CD4-positive, alpha-beta T cell (primary cell): Measurements from ENCODE around the gene SUPT3H. TPM values are rescaled to one million over a fixed set of nuclear protein-coding genes. Genes with fewer than 3 reads are reported as not detected.

ENCODE experiments used
- ATAC-seq: fragments of 200-7000 bp; cut with Tn5 transposase; one replicate; pipeline ENCODE4 v1.10.0; 2022; ENCODE audit warnings: mild to moderate bottlenecking; ENCODE audit not compliant: poor library complexity
- CTCF ChIA-PET: fragments of 350-600 bp; sonication (Branson Sonifier 250); formaldehyde crosslinking; loops from one replicate; lab custom pipeline; 2021; ENCODE audit warnings: antibody characterized with exemption, inconsistent platforms; lab: Charles Lee
- POLR2A ChIA-PET: fragments of 350-600 bp; sonication (Branson Sonifier 250); formaldehyde crosslinking; loops from one replicate; lab custom pipeline; 2021; ENCODE audit warnings: antibody characterized with exemption, inconsistent platforms; lab: Charles Lee
- DNase-seq, 14 experiments: peaks; one replicate each; pipeline ENCODE4 v3.0.0-alpha.2; 2013 to 2020; ENCODE audit warnings: mixed read lengths in 2 of 14
- H3K27ac ChIP-seq, 2 donors: one replicate each; pipeline versions ENCODE4 v1.5.1 to v1.7.0; 2013; ENCODE audit warnings: low read length in 2 of 2, low read depth in 1 of 2, mild to moderate bottlenecking in 1 of 2
- H3K27me3 ChIP-seq, 2 experiments: 1 replicate in 1 of 2; 2 replicates in 1 of 2; pipeline versions ENCODE4 v1.6.1 to v1.7.0; 2013; ENCODE audit warnings: low read length in 2 of 2, control low read depth in 1 of 2, mild to moderate bottlenecking in 1 of 2, moderate library complexity in 1 of 2; ENCODE audit not compliant: insufficient read depth in 2 of 2, control insufficient read depth in 1 of 2
- H3K36me3 ChIP-seq: one replicate; pipeline ENCODE4 v1.6.1; 2013; ENCODE audit warnings: low read length, control low read depth; ENCODE audit not compliant: insufficient read depth
- H3K4me1 ChIP-seq: one replicate; pipeline ENCODE4 v1.6.1; 2013; ENCODE audit warnings: low read length, control low read depth; ENCODE audit not compliant: insufficient read depth
- H3K4me3 ChIP-seq: one replicate; pipeline ENCODE4 v1.5.1; 2013; ENCODE audit warnings: mild to moderate bottlenecking, low read length, moderate library complexity
- H3K9me3 ChIP-seq, 2 experiments: 1 replicate in 1 of 2; 2 replicates in 1 of 2; pipeline versions ENCODE4 v1.6.1 to v1.7.0; 2013; ENCODE audit warnings: low read length in 2 of 2, mild to moderate bottlenecking in 2 of 2, control low read depth in 1 of 2, moderate library complexity in 1 of 2; ENCODE audit not compliant: control insufficient read depth in 1 of 2, insufficient read depth in 1 of 2
- H3K27ac Mint-ChIP-seq: one replicate; pipeline ENCODE4 v1.8.0; 2020; ENCODE audit warnings: mixed read lengths
- H3K27me3 Mint-ChIP-seq: one replicate; pipeline ENCODE4 v1.8.0; 2021; ENCODE audit warnings: mixed read lengths
- H3K36me3 Mint-ChIP-seq: one replicate; pipeline ENCODE4 v1.8.0; 2021; ENCODE audit warnings: low read depth, mixed read lengths
- H3K4me1 Mint-ChIP-seq: one replicate; pipeline ENCODE4 v1.8.0; 2021; ENCODE audit warnings: low read depth, mixed read lengths
- H3K4me3 Mint-ChIP-seq: one replicate; pipeline ENCODE4 v1.8.0; 2020; ENCODE audit warnings: mild to moderate bottlenecking, mixed read lengths
- H3K9me3 Mint-ChIP-seq: one replicate; pipeline ENCODE4 v1.8.0; 2020; ENCODE audit warnings: mixed read lengths
- CTCF ChIP-seq: fragments of 200-600 bp; IDR thresholded peaks from one replicate; pipeline ENCODE4 v1.8.0; 2022; ENCODE audit warnings: antibody characterized with exemption, mild to moderate bottlenecking
- intact Hi-C, 2 experiments: fragments of 100-400 bp; cut with DNase I in 1 of 2; cut with micrococcal nuclease in 1 of 2; formaldehyde crosslinking; loops; one replicate each; pipeline versions ENCODE4 v1.15.1 to v1.9.0; 2023 to 2025; cut with DNase I, micrococcal nuclease
- total RNA-seq, 174 experiments: library from RNA in 2 of 174; stranded (reverse) in 2 of 174; gene quantifications; one replicate each; pipeline ENCODE4 v1.2.3 and lab custom pipeline; 2021 to 2026

The SUPT3H gene
- total RNA-seq, 2 experiments from 2014 or later: 8.9 to 10.5 TPM

DNA sequence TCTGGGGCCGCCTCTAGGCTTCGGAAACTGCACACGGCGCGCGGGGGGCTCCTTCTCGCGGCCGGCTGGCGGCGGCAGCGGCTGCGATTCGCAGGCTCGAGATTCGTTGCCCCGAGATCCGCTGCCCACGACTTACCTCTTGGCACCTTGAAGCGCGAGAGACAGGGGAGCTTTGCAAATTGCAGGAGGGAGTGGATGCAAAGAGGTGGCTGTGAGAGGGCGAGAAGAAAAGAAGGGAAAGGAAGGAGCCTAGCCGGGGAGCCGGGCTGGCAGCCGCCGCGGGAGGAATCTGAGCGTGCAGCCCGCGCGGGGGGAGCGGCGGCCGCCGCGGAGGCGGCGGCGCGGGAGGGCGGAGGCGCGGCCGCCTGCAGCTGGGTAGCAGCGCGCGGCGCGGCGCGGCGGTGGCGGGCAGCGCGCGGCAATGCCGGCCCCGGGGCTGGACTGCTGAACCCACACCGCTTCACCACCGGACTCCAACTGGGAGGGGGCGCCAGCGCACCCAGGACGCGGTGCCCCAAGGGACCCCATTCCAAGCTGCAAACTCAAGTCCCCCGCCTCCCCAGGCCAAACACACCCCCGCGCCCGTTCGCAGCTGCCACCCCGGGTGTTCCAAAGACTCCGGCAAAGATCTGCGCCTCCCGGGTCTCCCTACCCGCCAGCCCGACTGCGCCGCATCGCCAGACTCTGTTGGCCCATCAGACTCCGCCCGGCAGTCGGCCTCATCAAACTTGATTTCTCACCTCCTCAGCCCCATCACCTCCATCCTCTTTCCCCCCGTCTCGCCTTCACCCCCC, 44.2 kb upstream of the SUPT3H start:
- peaks cover 38% of the 10 kb centered on the region for H3K27me3 Mint-ChIP-seq
- peak overlapping the region; percentile 85 for H3K27ac Mint-ChIP-seq
- Histone ChIP-seq H3K4me1 (peaks cover 49% of the 10 kb centered on the region), H3K9me3 (no peaks in the 10 kb centered on the region), H3K27ac (peak overlapping the region; percentile 34 to 50), H3K27me3 (peaks cover 18 to 31% of the 10 kb centered on the region in 2 experiments), H3K36me3 (no peaks in the 10 kb centered on the region), H3K4me3 (peak overlapping the region; percentile 94)
- CTCF ChIA-PET: interaction anchor here (0.6 to 1.3 kb wide), 4 partner anchors 44 to 247 kb away, joined by 3 to 4 read pairs (median 4); partner anchors contain the start of gene SUPT3H
- intact Hi-C loops: loop anchor here (2.0 to 5.0 kb wide), 5 partner anchors 165 to 767 kb away; no protein-coding TSS in a partner anchor
- ATAC-seq: peak; percentile 41
- TF ChIP-seq CTCF: no peak
- H3K4me3 Mint-ChIP-seq: peak overlapping the region; percentile 98
- POLR2A ChIA-PET: interaction anchor here (0.6 to 3.6 kb wide), 16 partner anchors 10 to 490 kb away, joined by 3 to 22 read pairs (median 4); partner anchors contain the start of gene SUPT3H
- peaks cover 21% of the 10 kb centered on the region for H3K36me3 Mint-ChIP-seq
- H3K9me3 Mint-ChIP-seq: no peaks in the 10 kb centered on the region
- peak in 13 of 14 experiments; percentile 19 to 77 (median 42) for DNase-seq
- H3K4me1 Mint-ChIP-seq: peaks cover 39% of the 10 kb centered on the region

- peaks cover 21% of the 10 kb centered on the region for H3K36me3 Mint-ChIP-seq
- no peaks in the 10 kb centered on the region for H3K9me3 Mint-ChIP-seq
- H3K9me3 ChIP-seq: no peaks in the 10 kb centered on the region
- peak overlapping the region; percentile 94 for H3K4me3 ChIP-seq
- H3K27ac ChIP-seq: peak overlapping the region; percentile 34 to 43
- intact Hi-C loops: loop anchor here (1.0 to 5.0 kb wide), 6 partner anchors 43 to 766 kb away; no protein-coding TSS in a partner anchor
- CTCF ChIA-PET: interaction anchor here (0.9 to 2.3 kb wide), 6 partner anchors 15 to 766 kb away, joined by 3 to 10 read pairs (median 5); partner anchors contain the start of gene SUPT3H
- peaks cover 39% of the 10 kb centered on the region for H3K4me1 Mint-ChIP-seq
- no peak for ATAC-seq
- H3K4me3 Mint-ChIP-seq: peak overlapping the region; percentile 90
- peaks cover 18 to 33% of the 10 kb centered on the region in 2 experiments for H3K27me3 ChIP-seq
- H3K36me3 ChIP-seq: no peaks in the 10 kb centered on the region
- peaks cover 49% of the 10 kb centered on the region for H3K4me1 ChIP-seq
- no peak for TF ChIP-seq CTCF
- H3K27ac Mint-ChIP-seq: peak overlapping the region; percentile 85
- peak in 1 of 14 experiments; percentile 8 for DNase-seq
- POLR2A ChIA-PET: interaction anchor here (0.6 to 3.6 kb wide), 16 partner anchors 12 to 765 kb away, joined by 3 to 22 read pairs (median 4); partner anchors contain the start of gene SUPT3H
- peaks cover 41% of the 10 kb centered on the region for H3K27me3 Mint-ChIP-seq
Measured at GRCh38 chr6:45420909-45421708, 43.4 kb upstream of the SUPT3H start.
